GM10248 (cell line): ENCODE results near the gene ACADVL.

Experiments used
- CTCF ChIA-PET: fragments of 300-600 bp; sonication (Branson Sonifier 250); formaldehyde crosslinking; extraction: SDS; loops from one replicate; lab custom pipeline; 2021; ENCODE audit warnings: antibody characterized with exemption; lab: Yijun Ruan, JAX
- POLR2A ChIA-PET: fragments of 350-650 bp; sonication (Branson Sonifier 250); formaldehyde crosslinking; extraction: SDS; loops from one replicate; lab custom pipeline; 2020; ENCODE audit warnings: antibody characterized with exemption; lab: Yijun Ruan, JAX
- DNase-seq: peaks from one replicate; pipeline ENCODE4 v3.0.0; 2012; ENCODE audit errors: extremely low spot score
- TF ChIP-seq, protein P1 (sequence below): IDR thresholded peaks from 2 replicates; pipeline ENCODE4 v1.5.1; 2012; ENCODE audit warnings: mild to moderate bottlenecking, low read depth; ENCODE audit errors: extremely low read depth, missing control alignments, control extremely low read depth

Gene ACADVL

DNA sequence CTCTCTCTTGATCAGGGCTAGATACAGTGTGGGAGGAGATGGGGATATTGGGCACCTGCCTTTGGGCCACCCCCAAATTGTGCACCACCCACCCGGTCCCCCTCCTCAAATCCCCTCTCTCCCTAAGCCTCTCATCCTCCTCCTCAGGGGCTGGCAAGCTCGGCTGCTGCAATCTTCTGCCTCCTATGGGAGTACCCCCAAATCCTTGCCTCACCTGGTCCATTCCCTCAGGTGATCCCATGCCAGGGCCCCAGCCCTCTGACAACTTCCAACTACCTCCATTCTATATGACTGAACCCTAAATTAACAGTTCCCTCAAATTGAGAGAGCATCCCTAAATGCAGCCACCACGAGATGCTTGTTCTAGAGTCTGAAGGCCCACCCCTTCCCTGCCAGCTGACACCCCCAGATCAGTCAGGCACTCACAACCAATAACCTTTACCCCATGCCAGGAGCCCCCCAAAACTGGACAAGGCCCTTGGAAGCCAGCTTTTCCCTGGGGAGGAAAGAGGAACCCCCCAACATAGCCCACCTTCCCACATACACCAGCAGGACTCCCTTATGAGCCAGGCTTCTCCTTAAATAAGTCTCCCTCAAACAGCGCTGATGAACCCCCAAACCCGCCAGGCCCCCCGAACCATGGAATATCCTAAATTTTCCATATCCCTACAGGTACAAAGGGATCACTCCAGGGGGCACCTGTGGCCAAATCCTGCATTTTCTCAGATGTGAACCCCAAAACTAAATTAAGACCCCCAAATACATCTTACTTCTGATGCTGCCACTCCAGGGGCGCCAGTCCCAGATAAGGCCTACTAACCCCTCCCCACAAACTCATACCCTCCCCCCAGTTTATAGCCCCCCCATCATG, 3.3 kb upstream of the ACADVL start:
- TF ChIP-seq, protein P1, sequence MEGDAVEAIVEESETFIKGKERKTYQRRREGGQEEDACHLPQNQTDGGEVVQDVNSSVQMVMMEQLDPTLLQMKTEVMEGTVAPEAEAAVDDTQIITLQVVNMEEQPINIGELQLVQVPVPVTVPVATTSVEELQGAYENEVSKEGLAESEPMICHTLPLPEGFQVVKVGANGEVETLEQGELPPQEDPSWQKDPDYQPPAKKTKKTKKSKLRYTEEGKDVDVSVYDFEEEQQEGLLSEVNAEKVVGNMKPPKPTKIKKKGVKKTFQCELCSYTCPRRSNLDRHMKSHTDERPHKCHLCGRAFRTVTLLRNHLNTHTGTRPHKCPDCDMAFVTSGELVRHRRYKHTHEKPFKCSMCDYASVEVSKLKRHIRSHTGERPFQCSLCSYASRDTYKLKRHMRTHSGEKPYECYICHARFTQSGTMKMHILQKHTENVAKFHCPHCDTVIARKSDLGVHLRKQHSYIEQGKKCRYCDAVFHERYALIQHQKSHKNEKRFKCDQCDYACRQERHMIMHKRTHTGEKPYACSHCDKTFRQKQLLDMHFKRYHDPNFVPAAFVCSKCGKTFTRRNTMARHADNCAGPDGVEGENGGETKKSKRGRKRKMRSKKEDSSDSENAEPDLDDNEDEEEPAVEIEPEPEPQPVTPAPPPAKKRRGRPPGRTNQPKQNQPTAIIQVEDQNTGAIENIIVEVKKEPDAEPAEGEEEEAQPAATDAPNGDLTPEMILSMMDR: no peak
- DNase-seq: no peak
- POLR2A ChIA-PET: no interaction called here
- CTCF ChIA-PET: no interaction called here

DNA sequence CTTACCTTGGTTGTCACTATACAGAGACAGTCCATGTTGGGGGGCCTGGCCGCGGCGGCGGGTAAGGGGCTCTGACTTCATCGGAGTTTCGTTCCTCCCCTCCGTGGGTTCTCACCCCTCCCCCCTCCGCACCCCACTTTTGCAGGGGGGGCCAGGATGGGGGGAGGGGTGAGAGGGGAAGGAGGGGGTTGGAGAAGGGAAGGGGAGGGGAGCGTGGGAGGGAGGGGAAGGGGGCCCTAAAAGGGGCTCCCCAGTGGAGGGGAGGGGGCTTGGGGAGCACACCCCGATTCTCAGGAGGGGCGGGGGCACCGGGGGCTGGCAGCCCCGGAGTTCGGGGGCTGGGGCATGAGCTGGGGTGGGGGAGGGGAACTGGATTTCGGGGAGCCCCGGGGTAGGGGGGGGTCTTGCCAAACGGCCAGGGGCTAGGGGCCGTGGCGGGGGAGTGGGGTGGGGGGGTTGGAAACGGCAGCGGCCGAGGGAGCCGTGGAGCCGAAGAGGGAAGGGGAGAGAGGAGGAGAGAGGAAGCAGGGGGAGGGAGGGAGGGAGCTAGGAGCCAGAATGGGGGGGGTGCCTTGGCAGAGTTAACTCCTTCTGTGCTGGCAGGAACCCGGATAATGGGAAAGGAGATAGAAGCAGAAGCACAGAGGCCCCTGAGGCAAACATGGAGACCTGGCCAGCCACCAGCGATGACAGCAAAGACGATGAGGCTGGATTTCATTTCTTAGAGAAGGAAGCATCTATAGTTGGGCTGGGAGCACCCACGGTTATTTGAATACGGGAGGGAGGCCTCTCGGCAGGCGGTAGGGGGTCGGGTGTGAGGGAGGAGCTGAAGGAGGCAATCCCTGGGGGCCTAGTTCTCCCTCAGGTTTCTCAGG, 2.4 kb upstream of the ACADVL start:
- DNase-seq: no peak
- ChIA-PET CTCF (interaction anchor here (1.2 kb wide), 1 partner anchor 79 kb away, joined by 6 read pairs; no protein-coding TSS in a partner anchor), POLR2A (no interaction called here)
- TF ChIP-seq, protein P1: no peak

DNA sequence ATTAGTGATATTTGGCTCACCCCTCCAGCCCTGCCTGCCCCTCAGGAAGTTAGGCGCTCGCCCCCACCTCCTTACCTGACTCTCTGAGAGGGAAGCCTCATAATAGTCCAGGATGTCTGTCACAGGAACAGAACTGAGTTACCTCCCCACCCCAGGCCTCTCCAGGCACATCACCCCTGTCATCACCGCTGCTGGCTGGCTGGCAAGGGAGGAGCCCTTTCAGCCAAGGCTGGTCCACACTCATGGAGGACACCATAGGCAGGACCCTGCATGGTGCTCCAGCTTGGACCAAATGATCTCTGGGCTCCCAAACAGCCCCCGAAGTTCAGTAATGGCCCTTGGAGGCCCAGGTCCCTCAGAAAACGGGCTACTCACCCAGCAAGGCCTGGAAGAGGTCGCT, 1.6 kb upstream of the ACADVL start:
- ChIA-PET POLR2A (no interaction called here), CTCF (interaction anchor here (1.2 kb wide), 1 partner anchor 78 kb away, joined by 6 read pairs; no protein-coding TSS in a partner anchor)
- DNase-seq: no peak
- TF ChIP-seq, protein P1: no peak

DNA sequence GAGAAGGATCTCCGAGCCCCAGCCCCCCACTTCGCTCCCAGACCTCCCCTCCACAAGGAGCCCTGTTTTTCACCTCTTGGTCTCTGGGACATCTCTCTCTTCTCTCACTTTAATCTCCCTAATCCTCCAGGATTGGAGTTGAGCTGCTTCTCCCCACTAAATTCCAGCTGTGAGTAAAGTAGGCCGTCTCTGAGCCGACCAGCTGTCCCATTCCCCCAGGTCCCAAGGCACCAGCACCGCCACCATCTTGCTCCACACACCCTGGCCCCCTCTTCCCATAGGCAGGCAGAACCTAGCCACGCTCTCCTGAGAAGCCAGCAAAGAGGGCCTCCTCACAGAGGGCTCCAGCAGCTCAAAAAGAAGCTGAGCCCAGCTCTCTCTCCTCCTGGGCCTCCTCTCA, 980 bp upstream of the ACADVL start:
- TF ChIP-seq, protein P1: no peak
- CTCF ChIA-PET: interaction anchor here (1.1 to 1.2 kb wide), 2 partner anchors 19 to 78 kb away, joined by 3 to 6 read pairs; no protein-coding TSS in a partner anchor
- POLR2A ChIA-PET: interaction anchor here (0.6 to 1.7 kb wide), 2 partner anchors 18 to 1993 kb away, joined by 5 to 6 read pairs; no protein-coding TSS in a partner anchor
- no peak for DNase-seq

DNA sequence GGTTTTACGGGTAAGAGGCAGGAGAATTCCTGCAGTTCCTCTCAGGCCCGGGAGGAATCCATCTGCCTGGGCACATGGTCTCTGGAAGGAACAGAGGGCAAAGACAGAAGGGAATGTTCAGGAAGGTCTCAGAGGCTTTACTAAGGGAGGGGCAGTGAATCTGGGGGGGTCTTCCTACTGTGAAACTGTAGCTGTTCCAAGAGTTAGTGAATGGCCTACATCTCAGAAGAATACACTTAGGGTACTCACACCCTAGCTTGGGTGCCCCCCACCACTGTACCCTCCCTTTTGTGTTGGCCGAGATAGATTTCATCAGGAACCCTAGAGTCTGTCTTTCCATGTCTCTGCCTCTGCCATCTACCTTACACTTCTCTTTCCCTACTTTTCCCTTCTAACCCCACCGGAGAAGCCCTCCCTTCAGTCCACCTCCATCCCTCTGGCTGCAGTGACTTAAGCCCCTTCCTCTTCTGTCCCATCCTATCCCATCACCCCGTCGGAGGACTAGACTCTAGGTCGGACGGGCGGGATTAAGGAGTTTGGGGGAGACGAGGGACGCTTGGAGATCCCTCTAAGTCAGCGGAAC, 418 bp upstream of the ACADVL start:
- CTCF ChIA-PET: interaction anchor here (1.1 to 3.7 kb wide), 7 partner anchors 10 to 174 kb away, joined by 3 to 31 read pairs (median 6); partner anchors contain the start of gene DVL2
- TF ChIP-seq, protein P1: no peak
- no peak for DNase-seq
- POLR2A ChIA-PET: interaction anchor here (0.6 to 1.7 kb wide), 3 partner anchors 18 to 1993 kb away, joined by 3 to 6 read pairs (median 5); no protein-coding TSS in a partner anchor
